22Rv1 (cell line): ENCODE data around the gene CLN3.

Experiments
- ZFX ChIP-seq: fragments of 450-650 bp; IDR thresholded peaks from 2 replicates; pipeline ENCODE4 v1.6.1; 2017; ENCODE audit warnings: antibody characterized with exemption, borderline replicate concordance
- TF ChIP-seq, protein P1 (sequence below): fragments of 450-650 bp; IDR thresholded peaks from 2 replicates; pipeline ENCODE4 v1.5.1; 2017; ENCODE audit warnings: mild to moderate bottlenecking

DNA sequence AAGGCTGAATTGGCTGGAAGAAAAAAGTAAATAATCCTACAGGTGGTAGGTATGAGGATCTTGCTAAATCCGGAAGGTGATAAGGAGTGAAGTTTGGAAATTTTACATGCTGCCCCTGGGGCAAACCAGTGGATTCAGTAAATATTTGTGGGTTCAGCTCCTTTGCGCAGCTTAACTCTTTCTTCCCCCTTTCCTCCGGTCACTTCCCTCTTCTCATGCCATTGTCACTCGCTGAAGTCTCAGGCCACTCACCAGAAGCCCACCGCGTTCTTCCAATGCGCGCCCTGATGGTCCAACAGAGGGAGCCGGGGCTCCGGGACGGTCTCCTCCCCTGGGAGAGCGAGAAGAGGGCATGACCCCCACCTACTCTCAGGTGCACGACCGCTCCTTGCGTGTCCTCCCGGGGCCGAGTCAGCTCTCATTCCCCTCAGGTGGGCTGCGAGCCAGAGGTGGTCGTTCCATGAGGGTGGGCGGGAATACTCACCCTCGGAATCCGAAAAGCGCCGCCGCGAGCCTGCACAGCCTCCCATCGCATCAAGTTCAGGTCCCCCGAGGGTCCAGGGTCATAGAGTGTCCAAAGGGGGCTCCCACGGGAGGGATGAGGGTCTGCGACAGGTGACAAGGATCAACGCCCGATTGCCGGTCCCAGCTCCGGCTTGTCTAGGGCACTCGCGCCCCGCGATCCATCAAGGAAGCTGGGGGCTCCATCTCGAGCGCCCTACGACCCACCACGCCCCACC, 474 bp downstream of the CLN3 start:
- TF ChIP-seq, protein P1, sequence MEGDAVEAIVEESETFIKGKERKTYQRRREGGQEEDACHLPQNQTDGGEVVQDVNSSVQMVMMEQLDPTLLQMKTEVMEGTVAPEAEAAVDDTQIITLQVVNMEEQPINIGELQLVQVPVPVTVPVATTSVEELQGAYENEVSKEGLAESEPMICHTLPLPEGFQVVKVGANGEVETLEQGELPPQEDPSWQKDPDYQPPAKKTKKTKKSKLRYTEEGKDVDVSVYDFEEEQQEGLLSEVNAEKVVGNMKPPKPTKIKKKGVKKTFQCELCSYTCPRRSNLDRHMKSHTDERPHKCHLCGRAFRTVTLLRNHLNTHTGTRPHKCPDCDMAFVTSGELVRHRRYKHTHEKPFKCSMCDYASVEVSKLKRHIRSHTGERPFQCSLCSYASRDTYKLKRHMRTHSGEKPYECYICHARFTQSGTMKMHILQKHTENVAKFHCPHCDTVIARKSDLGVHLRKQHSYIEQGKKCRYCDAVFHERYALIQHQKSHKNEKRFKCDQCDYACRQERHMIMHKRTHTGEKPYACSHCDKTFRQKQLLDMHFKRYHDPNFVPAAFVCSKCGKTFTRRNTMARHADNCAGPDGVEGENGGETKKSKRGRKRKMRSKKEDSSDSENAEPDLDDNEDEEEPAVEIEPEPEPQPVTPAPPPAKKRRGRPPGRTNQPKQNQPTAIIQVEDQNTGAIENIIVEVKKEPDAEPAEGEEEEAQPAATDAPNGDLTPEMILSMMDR = peak; percentile 44
- no peak for TF ChIP-seq ZFX
